Upper lobe of left lung (tissue), 4 donors: ENCODE measurements around the gene GPHA2.

ENCODE experiments used
- CTCF ChIP-seq, 6 experiments: fragments of 450-650 bp in 4 of 6; fragments of 200-600 bp in 2 of 6; sonication (generic) in 2 of 6; IDR thresholded peaks; one replicate each; pipeline ENCODE4 v1.5.1; 2016 to 2019; ENCODE audit warnings: antibody characterized with exemption in 6 of 6
- EP300 ChIP-seq, 4 donors: sonication (generic); formaldehyde crosslinking; IDR thresholded peaks; one replicate each; pipeline ENCODE4 v1.5.1; 2017; ENCODE audit warnings: antibody characterized with exemption in 4 of 4, control low read depth in 2 of 4
- POLR2A ChIP-seq, 4 donors: fragments of 450-650 bp; IDR thresholded peaks; one replicate each; pipeline ENCODE4 v1.5.1; 2016 to 2017; ENCODE audit warnings: antibody characterized with exemption in 4 of 4, mild to moderate bottlenecking in 2 of 4
- POLR2AphosphoS5 ChIP-seq, 2 donors: sonication (generic); formaldehyde crosslinking; IDR thresholded peaks; one replicate each; pipeline ENCODE4 v1.5.1; 2017; ENCODE audit warnings: antibody characterized with exemption in 2 of 2

GRCh38 chr11:64928957-64929356 lies 6.7 kb downstream of the GPHA2 start:
- TF ChIP-seq CTCF (IDR thresholded peaks at IDR 0.05) = no peak
- TF ChIP-seq POLR2A (IDR thresholded peaks at IDR 0.05) = no peak
- no peak for TF ChIP-seq EP300 (IDR thresholded peaks at IDR 0.05)
- TF ChIP-seq POLR2AphosphoS5 (IDR thresholded peaks at IDR 0.05) = no peak
